Spleen (tissue), 11 donors: ENCODE data around the gene PARD3. TPM values are rescaled to one million over a fixed set of nuclear protein-coding genes. Genes with fewer than 3 reads are reported as not detected.

Source experiments
- DNase-seq: peaks from one replicate; pipeline ENCODE4 v3.0.0-alpha.2; 2020
- H3K27ac ChIP-seq, 8 donors: fragments of 200-600 bp; sonication (generic) in 7 of 8; 1 replicate in 4 of 8; 2 replicates in 4 of 8; pipeline versions ENCODE4 v1.5.0 to v1.8.0; 2016 to 2021; ENCODE audit warnings: inconsistent platforms in 4 of 8, mild to moderate bottlenecking in 4 of 8, moderate library complexity in 1 of 8
- H3K27me3 ChIP-seq, 7 donors: fragments of 200-600 bp; sonication (generic) in 6 of 7; replicated peaks in 1 of 7; 1 replicate in 4 of 7; 2 replicates in 3 of 7; pipeline versions ENCODE4 v1.5.0 to v1.8.0; 2016 to 2021; ENCODE audit warnings: inconsistent platforms in 3 of 7, mild to moderate bottlenecking in 1 of 7
- H3K36me3 ChIP-seq, 6 donors: fragments of 200-600 bp; sonication (generic) in 5 of 6; 1 replicate in 4 of 6; 2 replicates in 2 of 6; pipeline versions ENCODE4 v1.5.0 to v1.8.0; 2016 to 2021; ENCODE audit warnings: inconsistent platforms in 2 of 6
- H3K4me1 ChIP-seq, 6 donors: fragments of 200-600 bp; sonication (generic) in 5 of 6; 1 replicate in 3 of 6; 2 replicates in 3 of 6; pipeline versions ENCODE4 v1.5.0 to v1.8.0; 2016 to 2021; ENCODE audit warnings: inconsistent platforms in 3 of 6
- H3K4me3 ChIP-seq, 8 donors: fragments of 200-600 bp; sonication (generic) in 7 of 8; 1 replicate in 4 of 8; 2 replicates in 4 of 8; pipeline versions ENCODE4 v1.5.0 to v1.8.0; 2016 to 2021; ENCODE audit warnings: inconsistent platforms in 4 of 8, mild to moderate bottlenecking in 4 of 8, moderate library complexity in 2 of 8
- H3K9me3 ChIP-seq, 8 donors: fragments of 200-600 bp; sonication (generic) in 7 of 8; 1 replicate in 4 of 8; 2 replicates in 4 of 8; pipeline versions ENCODE4 v1.5.0 to v1.8.0; 2016 to 2021; ENCODE audit warnings: inconsistent platforms in 4 of 8
- POLR2A ChIP-seq, 3 donors: fragments of 450-650 bp; IDR thresholded peaks; one replicate each; pipeline ENCODE4 v1.5.1; 2017; ENCODE audit warnings: antibody characterized with exemption in 3 of 3, mild to moderate bottlenecking in 1 of 3
- POLR2AphosphoS5 ChIP-seq, 3 donors: sonication (generic); formaldehyde crosslinking; IDR thresholded peaks; one replicate each; pipeline ENCODE4 v1.5.1; 2017; ENCODE audit warnings: antibody characterized with exemption in 3 of 3
- WGBS, 5 donors: extraction: QIAGEN DNeasy Blood & Tissue Kit in 3 of 5; methylation state at CpG; one replicate each; pipeline versions ENCODE4 v1.1.5 to v1.1.7; 2013 to 2018; 5-methylcytosine and 5-hydroxymethylcytosine counted together
- intact Hi-C: fragments of 100-400 bp; cut with DNase I; formaldehyde crosslinking; loops from one replicate; pipeline ENCODE4 v1.15.0; 2023; ENCODE audit warnings: low total_unique reads
- polyA plus RNA-seq, 3 donors: library from polyadenylated mRNA; stranded (reverse); fragments of 200-250 nt; gene quantifications; one replicate each; pipeline ENCODE4 v1.2.1, GENCODE V29; 2013
- total RNA-seq, 7 donors: library from RNA; depleted of rRNA in 3 of 7; stranded (reverse); fragments of >200 nt in 3 of 7; fragmentation: NEBNext Ultra II Directional in 4 of 7; extraction: Animal tissue kit (Norgen Biotek cat#: 25700) in 4 of 7; gene quantifications; one replicate each; pipeline versions ENCODE4 v1.1.0 to v1.2.1, GENCODE V29; 2016 to 2021
- TF ChIP-seq, protein P1 (sequence below), 11 experiments: fragments of 200-600 bp in 7 of 11; fragments of 450-650 bp in 4 of 11; sonication (generic) in 4 of 11; IDR thresholded peaks in 8 of 11; conservative IDR thresholded peaks in 3 of 11; 1 replicate in 7 of 11; 2 replicates in 4 of 11; pipeline versions ENCODE4 v1.4.0 to v1.8.0; 2016 to 2021; ENCODE audit warnings: antibody characterized with exemption in 11 of 11, inconsistent platforms in 4 of 11, mild to moderate bottlenecking in 1 of 11
- donor health status: healthy with polysubstance abuse.
- donor health status: DM: no; HTN: no; CAD: no; lungs with moderate emphysema.
- donor health status: DM: no; HTN: no; CAD: no.
- donor health status: Bipolar disorder and iron deficiency.
- donor health status: healthy.
- donor health status: DM: no; HTN: no; CAD: no.
- donor health status: DM: yes; HTN: yes; CAD: no.

Gene PARD3
- total and polyA plus RNA-seq, 10 donors = 2.8 to 18.9 (median 10.8) TPM

GRCh38 chr10:34348917-34349485 is 466.1 kb downstream of the PARD3 start:
- Histone ChIP-seq H3K36me3 (no peaks in the 10 kb centered on the region), H3K4me1 (no peaks in the 10 kb centered on the region), H3K27ac (no peak overlapping the region), H3K27me3 (no peaks in the 10 kb centered on the region), H3K4me3 (no peak overlapping the region), H3K9me3 (peaks cover 0 to 11% (median 0%) of the 10 kb centered on the region in 8 donors)
- DNase-seq = no peak
- intact Hi-C loops = no loop called here
- TF ChIP-seq POLR2AphosphoS5 (IDR thresholded peaks at IDR 0.05) (no peak), POLR2A (IDR thresholded peaks at IDR 0.05) (no peak)
- TF ChIP-seq, protein P1, sequence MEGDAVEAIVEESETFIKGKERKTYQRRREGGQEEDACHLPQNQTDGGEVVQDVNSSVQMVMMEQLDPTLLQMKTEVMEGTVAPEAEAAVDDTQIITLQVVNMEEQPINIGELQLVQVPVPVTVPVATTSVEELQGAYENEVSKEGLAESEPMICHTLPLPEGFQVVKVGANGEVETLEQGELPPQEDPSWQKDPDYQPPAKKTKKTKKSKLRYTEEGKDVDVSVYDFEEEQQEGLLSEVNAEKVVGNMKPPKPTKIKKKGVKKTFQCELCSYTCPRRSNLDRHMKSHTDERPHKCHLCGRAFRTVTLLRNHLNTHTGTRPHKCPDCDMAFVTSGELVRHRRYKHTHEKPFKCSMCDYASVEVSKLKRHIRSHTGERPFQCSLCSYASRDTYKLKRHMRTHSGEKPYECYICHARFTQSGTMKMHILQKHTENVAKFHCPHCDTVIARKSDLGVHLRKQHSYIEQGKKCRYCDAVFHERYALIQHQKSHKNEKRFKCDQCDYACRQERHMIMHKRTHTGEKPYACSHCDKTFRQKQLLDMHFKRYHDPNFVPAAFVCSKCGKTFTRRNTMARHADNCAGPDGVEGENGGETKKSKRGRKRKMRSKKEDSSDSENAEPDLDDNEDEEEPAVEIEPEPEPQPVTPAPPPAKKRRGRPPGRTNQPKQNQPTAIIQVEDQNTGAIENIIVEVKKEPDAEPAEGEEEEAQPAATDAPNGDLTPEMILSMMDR (IDR thresholded peaks at IDR 0.05 in 8 of 11, conservative IDR thresholded peaks at IDR 0.05 in 3 of 11) = no peak
- 85 to 92% (median 89%) methylated on average over 7 of the region's 7 CpGs for WGBS, 5 donors

- H3K36me3 ChIP-seq = no peaks in the 10 kb centered on the region
- no peak overlapping the region for H3K4me3 ChIP-seq
- peaks cover 0 to 11% (median 0%) of the 10 kb centered on the region in 8 donors for H3K9me3 ChIP-seq
- intact Hi-C loops = no loop called here
- H3K27me3 ChIP-seq = no peaks in the 10 kb centered on the region
- H3K4me1 ChIP-seq = no peaks in the 10 kb centered on the region
- no peak overlapping the region for H3K27ac ChIP-seq
- no peak for DNase-seq
- 84 to 97% (median 87%) methylated on average over 6 of the region's 6 CpGs for WGBS, 5 donors
- TF ChIP-seq POLR2A (IDR thresholded peaks at IDR 0.05) = no peak
- TF ChIP-seq, protein P1 (IDR thresholded peaks at IDR 0.05 in 8 of 11, conservative IDR thresholded peaks at IDR 0.05 in 3 of 11) = no peak
- TF ChIP-seq POLR2AphosphoS5 (IDR thresholded peaks at IDR 0.05) = no peak
Observed at GRCh38 chr10:34348021-34348420, 467.1 kb downstream of the PARD3 start.

- intact Hi-C loops = no loop called here
- WGBS, 5 donors = 92 to 100% (median 96%) methylated on average over 3 of the region's 3 CpGs
- H3K4me1 ChIP-seq = no peaks in the 10 kb centered on the region
- no peak for DNase-seq
- no peaks in the 10 kb centered on the region for H3K36me3 ChIP-seq
- no peak for TF ChIP-seq POLR2A (IDR thresholded peaks at IDR 0.05)
- TF ChIP-seq, protein P1 (IDR thresholded peaks at IDR 0.05 in 8 of 11, conservative IDR thresholded peaks at IDR 0.05 in 3 of 11) = no peak
- no peak for TF ChIP-seq POLR2AphosphoS5 (IDR thresholded peaks at IDR 0.05)
- H3K27ac ChIP-seq = no peak overlapping the region
- H3K4me3 ChIP-seq = no peak overlapping the region
- peaks cover 0 to 11% (median 0%) of the 10 kb centered on the region in 8 donors for H3K9me3 ChIP-seq
- H3K27me3 ChIP-seq = no peaks in the 10 kb centered on the region
Observed at GRCh38 chr10:34347131-34347530, 468.0 kb downstream of the PARD3 start.

GRCh38 chr10:34346516-34347100 is 468.5 kb downstream of the PARD3 start:
- 84 to 97% (median 93%) methylated on average over 1 of the region's 1 CpG for WGBS, 5 donors
- Histone ChIP-seq H3K27ac (no peak overlapping the region), H3K36me3 (no peaks in the 10 kb centered on the region), H3K27me3 (no peaks in the 10 kb centered on the region), H3K4me1 (peaks cover 0 to 3% (median 0%) of the 10 kb centered on the region in 6 donors), H3K4me3 (no peak overlapping the region), H3K9me3 (peaks cover 0 to 11% (median 0%) of the 10 kb centered on the region in 8 donors)
- TF ChIP-seq, protein P1 (IDR thresholded peaks at IDR 0.05 in 8 of 11, conservative IDR thresholded peaks at IDR 0.05 in 3 of 11) = no peak
- TF ChIP-seq POLR2AphosphoS5 (IDR thresholded peaks at IDR 0.05) (no peak), POLR2A (IDR thresholded peaks at IDR 0.05) (no peak)
- DNase-seq = no peak
- intact Hi-C loops = no loop called here
